GM18861 (cell line): ENCODE data around the gene GABPA.
A peak's percentile ranks its signal among the peaks of the same experiment; 100 is the strongest.
"Not testable (repeated sequence)": the region's sequence is repeated elsewhere in the genome, so short reads cannot be mapped to it uniquely, and the experiment has no call there.

Experiments
- ATAC-seq: cut with Tn5 transposase; IDR thresholded peaks from one replicate; pipeline ENCODE4 v1.9.1; 2021; ENCODE audit not compliant: unreplicated experiment

The GABPA gene

GRCh38 chr21:25734904-25735645 is at the start of gene GABPA, which contains the start of gene ATP5PF:
TSS of gene GABPA (plus strand) at chr21:25734972. CDS start at chr21:25741599, 6,627 bp downstream.
TSS of gene ATP5PF (minus strand) at chr21:25734904. CDS start at chr21:25729794, 5,110 bp downstream.
- peak; percentile 78 for ATAC-seq

- ATAC-seq: no peak
Observed at GRCh38 chr21:25687787-25688186, 47.0 kb upstream of the GABPA start.

GRCh38 chr21:25688275-25689155 is 46.3 kb upstream of the GABPA start:
- ATAC-seq: no peak

GRCh38 chr21:25689226-25689625 is 45.5 kb upstream of the GABPA start:
- ATAC-seq: no peak

- ATAC-seq: no peak
Observed at GRCh38 chr21:25691976-25692375, 42.8 kb upstream of the GABPA start.

GRCh38 chr21:25695461-25695860 is 39.3 kb upstream of the GABPA start:
- ATAC-seq: not testable (repeated sequence)

GRCh38 chr21:25700741-25701140 is 34.0 kb upstream of the GABPA start:
- ATAC-seq: no peak

- ATAC-seq: no peak
Observed at GRCh38 chr21:25701529-25701928, 33.2 kb upstream of the GABPA start.

- no peak for ATAC-seq
Observed at GRCh38 chr21:25708467-25709065, 26.2 kb upstream of the GABPA start.

GRCh38 chr21:25709684-25710265 is 25.0 kb upstream of the GABPA start:
- no peak for ATAC-seq

- no peak for ATAC-seq
Observed at GRCh38 chr21:25710550-25710949, 24.2 kb upstream of the GABPA start.

- not testable (repeated sequence) for ATAC-seq
Observed at GRCh38 chr21:25714066-25714465, 20.7 kb upstream of the GABPA start.

- no peak for ATAC-seq
Observed at GRCh38 chr21:25717491-25718147, 17.2 kb upstream of the GABPA start.

GRCh38 chr21:25721987-25722386 is 12.8 kb upstream of the GABPA start:
- no peak for ATAC-seq

GRCh38 chr21:25722631-25723030 is 12.1 kb upstream of the GABPA start:
- no peak for ATAC-seq

- no peak for ATAC-seq
Observed at GRCh38 chr21:25732091-25732760, 2.5 kb upstream of the GABPA start.

GRCh38 chr21:25733859-25734653 is 716 bp upstream of the GABPA start:
- peak; percentile 11 for ATAC-seq

- ATAC-seq: no peak
Observed at GRCh38 chr21:25734654-25734903, 193 bp upstream of the GABPA start.
